Psoas muscle (tissue), 8 donors: Measurements from ENCODE around the gene GLYAT. TPM values are rescaled to one million over a fixed set of nuclear protein-coding genes. Genes with fewer than 3 reads are reported as not detected.
A peak's percentile ranks its signal among the peaks of the same experiment; 100 is the strongest.

ENCODE experiments used
- ATAC-seq, 4 donors: fragments of 200-7000 bp; cut with Tn5 transposase; one replicate each; pipeline ENCODE4 v1.9.1; 2020; ENCODE audit warnings: moderate library complexity in 3 of 4, mild to moderate bottlenecking in 2 of 4
- DNase-seq, 2 donors: peaks; one replicate each; pipeline ENCODE4 v3.0.0-alpha.2; 2020
- H3K27ac ChIP-seq: fragments of 200-600 bp; one replicate; pipeline ENCODE4 v1.8.0; 2022
- H3K27me3 ChIP-seq, 3 donors: fragments of 200-600 bp in 1 of 3; one replicate each; pipeline versions ENCODE4 v1.6.1 to v1.8.0; 2013 to 2022; ENCODE audit warnings: low read length in 2 of 3, mild to moderate bottlenecking in 2 of 3, moderate library complexity in 1 of 3; ENCODE audit not compliant: insufficient read depth in 3 of 3
- H3K36me3 ChIP-seq, 2 donors: fragments of 200-600 bp in 1 of 2; one replicate each; pipeline versions ENCODE4 v1.6.1 to v1.8.0; 2013 to 2022; ENCODE audit warnings: low read depth in 1 of 2, mild to moderate bottlenecking in 1 of 2, moderate library complexity in 1 of 2; ENCODE audit not compliant: insufficient read depth in 1 of 2
- H3K4me1 ChIP-seq: fragments of 200-600 bp; one replicate; pipeline ENCODE4 v1.8.0; 2022
- H3K4me3 ChIP-seq: fragments of 200-600 bp; one replicate; pipeline ENCODE4 v1.8.0; 2022; ENCODE audit warnings: mild to moderate bottlenecking
- H3K9me3 ChIP-seq: fragments of 200-600 bp; one replicate; pipeline ENCODE4 v1.8.0; 2022
- WGBS, 3 donors: extraction: QIAGEN DNeasy Blood & Tissue Kit; methylation state at CpG; one replicate each; pipeline versions ENCODE4 v1.1.6 to v1.1.7; 2013; 5-methylcytosine and 5-hydroxymethylcytosine counted together
- intact Hi-C, 2 donors: fragments of 100-400 bp; cut with DNase I; formaldehyde crosslinking; loops; one replicate each; pipeline versions ENCODE4 v1.11.0 to v1.14.2; 2022
- polyA plus RNA-seq, 3 donors: library from polyadenylated mRNA; stranded (reverse); fragments of 200-250 nt; gene quantifications; one replicate each; pipeline ENCODE4 v1.2.3, GENCODE V29; 2013
- total RNA-seq, 4 donors: library from RNA; stranded (reverse); fragmentation: NEBNext Ultra II Directional in 2 of 4; extraction: Animal tissue kit (Norgen Biotek cat#: 25700) in 2 of 4; gene quantifications; one replicate each; pipeline versions ENCODE4 v1.2.1 to v1.2.4, GENCODE V29; 2021 to 2023
- TF ChIP-seq, protein P1 (sequence below): fragments of 200-600 bp; IDR thresholded peaks from one replicate; pipeline ENCODE4 v1.8.0; 2022; ENCODE audit warnings: antibody characterized with exemption
- donor health status: healthy with polysubstance abuse.
- donor health status: DM: no; HTN: no; CAD: no; lungs with moderate emphysema.
- donor health status: Bipolar disorder and iron deficiency.
- donor health status: healthy.
- donor health status: DM: yes; HTN: yes; CAD: no.
- donor health status: DM: no; HTN: no; CAD: no.
- donor health status: DM: no; HTN: no; CAD: no.
- donor health status: DM: yes; HTN: yes; CAD: no.

GLYAT gene
- total and polyA plus RNA-seq, 7 donors, result 0.03 to 0.54 TPM; not detected in 5

DNA sequence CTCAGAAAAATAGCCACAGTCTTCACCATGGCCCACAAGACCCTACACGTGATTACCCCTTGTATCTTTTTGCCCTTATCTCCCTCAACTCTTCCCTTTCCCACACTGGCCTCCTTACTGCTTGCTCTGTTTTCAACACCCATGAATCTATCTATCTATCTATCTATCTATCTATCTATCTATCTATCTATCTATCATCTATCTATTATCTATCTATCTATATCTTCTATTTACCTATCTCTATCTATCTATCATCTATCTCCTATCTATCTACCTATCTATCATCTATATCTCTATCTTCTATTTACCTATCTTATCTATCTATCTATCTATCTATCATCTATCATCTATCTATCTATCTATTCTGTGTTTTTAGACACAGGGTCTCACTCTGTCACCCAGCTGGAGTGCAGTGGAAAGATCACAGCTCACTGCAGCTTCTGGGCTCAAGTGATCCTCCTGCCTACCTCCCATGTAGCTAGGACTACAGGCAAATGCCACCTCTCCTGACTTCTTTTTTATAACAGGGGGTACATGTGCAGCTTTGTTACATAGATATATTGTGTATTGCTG, 55.1 kb downstream of the GLYAT start:
- no peak for DNase-seq
- intact Hi-C loops, result loop anchor here in 1 of 2 donors (5.0 kb wide), 1 partner anchor 104 kb away; no protein-coding TSS in a partner anchor
- Histone ChIP-seq H3K36me3 (no peaks in the 10 kb centered on the region), H3K9me3 (no peaks in the 10 kb centered on the region), H3K27ac (no peak overlapping the region), H3K4me3 (no peak overlapping the region), H3K27me3 (peaks cover 0 to 4% (median 0%) of the 10 kb centered on the region in 3 donors), H3K4me1 (no peaks in the 10 kb centered on the region)
- WGBS, 3 donors, result 48 to 73% (median 64%) methylated on average over 1 of the region's 1 CpG
- ATAC-seq, result no peak
- TF ChIP-seq, protein P1, sequence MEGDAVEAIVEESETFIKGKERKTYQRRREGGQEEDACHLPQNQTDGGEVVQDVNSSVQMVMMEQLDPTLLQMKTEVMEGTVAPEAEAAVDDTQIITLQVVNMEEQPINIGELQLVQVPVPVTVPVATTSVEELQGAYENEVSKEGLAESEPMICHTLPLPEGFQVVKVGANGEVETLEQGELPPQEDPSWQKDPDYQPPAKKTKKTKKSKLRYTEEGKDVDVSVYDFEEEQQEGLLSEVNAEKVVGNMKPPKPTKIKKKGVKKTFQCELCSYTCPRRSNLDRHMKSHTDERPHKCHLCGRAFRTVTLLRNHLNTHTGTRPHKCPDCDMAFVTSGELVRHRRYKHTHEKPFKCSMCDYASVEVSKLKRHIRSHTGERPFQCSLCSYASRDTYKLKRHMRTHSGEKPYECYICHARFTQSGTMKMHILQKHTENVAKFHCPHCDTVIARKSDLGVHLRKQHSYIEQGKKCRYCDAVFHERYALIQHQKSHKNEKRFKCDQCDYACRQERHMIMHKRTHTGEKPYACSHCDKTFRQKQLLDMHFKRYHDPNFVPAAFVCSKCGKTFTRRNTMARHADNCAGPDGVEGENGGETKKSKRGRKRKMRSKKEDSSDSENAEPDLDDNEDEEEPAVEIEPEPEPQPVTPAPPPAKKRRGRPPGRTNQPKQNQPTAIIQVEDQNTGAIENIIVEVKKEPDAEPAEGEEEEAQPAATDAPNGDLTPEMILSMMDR, result no peak

DNA sequence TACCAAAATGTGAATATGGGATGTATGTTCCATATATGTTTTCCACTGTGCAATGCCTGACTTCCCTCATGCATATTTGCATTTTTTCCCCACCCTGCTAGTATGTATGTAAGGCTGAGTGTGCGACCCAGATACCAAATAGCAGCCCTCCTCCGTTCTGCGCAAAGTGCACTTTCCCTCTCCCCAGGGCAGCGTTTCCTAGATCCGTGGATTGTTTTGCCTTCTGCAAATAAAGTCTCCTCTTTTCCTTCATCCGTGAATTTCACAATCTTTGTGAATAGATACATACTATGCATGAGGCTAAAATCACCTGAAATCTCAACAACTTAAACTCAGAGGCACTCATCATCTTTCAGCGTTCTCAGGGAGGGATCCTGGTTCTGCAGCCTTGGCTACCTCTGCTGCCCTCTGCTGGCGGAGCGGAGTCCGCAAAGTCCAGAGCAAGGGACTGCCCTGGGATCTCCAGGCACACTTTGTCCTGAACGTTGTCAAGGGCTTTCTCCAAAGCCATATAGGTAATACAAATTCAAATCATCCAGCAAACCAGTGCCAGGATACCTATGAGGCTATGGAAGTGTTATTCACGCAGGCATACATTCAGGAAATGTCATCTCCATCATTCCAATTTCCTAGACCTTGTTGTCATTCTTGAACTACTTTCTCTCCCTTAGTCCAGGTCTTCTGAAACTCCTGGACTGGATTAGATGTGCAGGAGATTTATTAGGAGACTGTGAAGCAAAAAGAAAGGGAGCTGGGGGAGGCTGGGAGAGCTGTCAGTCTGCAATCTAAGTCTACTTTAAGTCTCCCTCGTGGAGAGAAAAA, 56.2 kb downstream of the GLYAT start:
- TF ChIP-seq, protein P1, result peak; percentile 90
- peak; percentile 85 to 96 (median 86) for ATAC-seq
- peak; percentile 75 to 87 for DNase-seq
- Histone ChIP-seq H3K4me3 (no peak overlapping the region), H3K27me3 (peaks cover 0 to 4% (median 0%) of the 10 kb centered on the region in 3 donors), H3K9me3 (no peaks in the 10 kb centered on the region), H3K27ac (no peak overlapping the region), H3K36me3 (no peaks in the 10 kb centered on the region), H3K4me1 (no peaks in the 10 kb centered on the region)
- WGBS, 3 donors, result 37 to 39% (median 39%) methylated on average over 13 of the region's 13 CpGs
- intact Hi-C loops, result loop anchor here (2.0 to 5.0 kb wide), 3 partner anchors 43 to 103 kb away; no protein-coding TSS in a partner anchor

DNA sequence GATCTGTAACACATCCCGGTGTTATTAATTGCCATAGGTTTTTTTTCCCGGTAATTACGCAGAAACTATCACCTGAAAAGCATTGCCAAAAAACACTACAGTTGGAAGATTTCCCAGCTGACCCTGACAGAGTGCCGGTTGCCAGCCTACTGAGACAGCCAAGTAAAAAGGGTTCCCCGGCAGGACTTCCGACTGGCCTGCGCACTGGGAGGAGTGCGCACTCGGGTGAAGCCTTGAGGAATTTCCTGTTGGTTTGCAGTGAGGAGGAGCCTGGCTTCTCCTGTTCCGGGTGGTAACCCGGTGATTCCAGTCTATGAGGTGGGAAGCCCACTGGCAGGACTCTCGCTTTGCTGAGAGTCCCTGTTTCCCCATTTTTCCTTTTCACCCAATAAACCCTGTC, 57.1 kb downstream of the GLYAT start:
- no peak for ATAC-seq
- TF ChIP-seq, protein P1, result no peak
- Histone ChIP-seq H3K27ac (no peak overlapping the region), H3K4me1 (no peaks in the 10 kb centered on the region), H3K9me3 (no peaks in the 10 kb centered on the region), H3K36me3 (no peaks in the 10 kb centered on the region), H3K27me3 (no peaks in the 10 kb centered on the region), H3K4me3 (no peak overlapping the region)
- intact Hi-C loops, result loop anchor here (2.0 to 5.0 kb wide), 3 partner anchors 42 to 102 kb away; no protein-coding TSS in a partner anchor
- WGBS, 3 donors, result 68 to 83% (median 75%) methylated on average over 12 of the region's 12 CpGs
- no peak for DNase-seq

DNA sequence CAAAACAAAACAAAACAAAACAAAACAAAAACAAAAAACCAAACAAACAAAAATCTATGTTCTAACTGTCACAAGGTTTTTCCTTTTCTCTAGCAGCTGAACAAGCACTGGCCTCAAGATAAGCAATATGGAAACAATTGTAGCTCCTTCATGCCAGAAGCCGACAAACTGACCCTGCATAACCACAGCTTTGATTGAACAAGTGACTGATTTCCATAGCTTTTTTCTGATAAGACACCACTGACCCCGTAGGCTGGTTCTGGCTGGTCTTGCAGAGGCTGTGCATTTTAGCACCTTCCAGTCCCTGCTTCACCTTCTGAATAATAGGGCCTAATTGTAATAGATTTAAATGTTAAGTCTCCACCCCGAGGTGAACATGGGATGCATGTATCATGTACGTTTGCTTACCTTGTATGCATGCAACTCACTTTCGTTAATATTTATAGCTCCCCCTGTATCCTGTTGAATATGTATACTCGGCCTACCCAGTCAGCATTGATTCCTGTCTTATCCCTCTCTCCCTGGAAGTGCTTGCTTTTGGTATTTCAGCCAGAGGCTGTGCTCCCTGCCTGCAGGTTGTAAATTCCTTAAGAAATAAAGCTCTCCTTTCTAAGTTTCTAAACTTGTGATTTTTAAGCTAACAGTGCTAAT, 59.6 kb downstream of the GLYAT start:
- DNase-seq, result no peak
- no peaks in the 10 kb centered on the region for H3K4me1 ChIP-seq
- no peaks in the 10 kb centered on the region for H3K9me3 ChIP-seq
- H3K4me3 ChIP-seq, result no peak overlapping the region
- intact Hi-C loops, result no loop called here
- WGBS, 3 donors, result 65 to 71% (median 68%) methylated on average over 6 of the region's 6 CpGs
- no peaks in the 10 kb centered on the region for H3K27me3 ChIP-seq
- no peak for ATAC-seq
- TF ChIP-seq, protein P1, result no peak
- H3K27ac ChIP-seq, result no peak overlapping the region
- no peaks in the 10 kb centered on the region for H3K36me3 ChIP-seq
